PFSK-1 (cell line): ENCODE results near the gene SHISA5.

Experiments used
- FOXP2 ChIP-seq: optimal IDR thresholded peaks from 2 replicates; pipeline ENCODE3; 2011; ENCODE audit warnings: borderline replicate concordance, control low read depth, inconsistent platforms; ENCODE audit not compliant: insufficient read depth; ENCODE audit errors: extremely low read length, extremely low read depth
- POLR2AphosphoS5 ChIP-seq: IDR thresholded peaks from 2 replicates; pipeline ENCODE4 v1.6.1; 2012; ENCODE audit warnings: low read depth, mild to moderate bottlenecking, control low read depth, low read length, moderate library complexity
- REST ChIP-seq, 2 experiments: IDR thresholded peaks; 2 replicates each; pipeline versions ENCODE4 v1.6.1 to v1.8.0; 2011 to 2012; ENCODE audit warnings: low read depth in 2 of 2, low read length in 2 of 2, control low read depth in 1 of 2, inconsistent platforms in 1 of 2, mild to moderate bottlenecking in 1 of 2, moderate library complexity in 1 of 2; ENCODE audit not compliant: insufficient read depth in 1 of 2
- SIN3A ChIP-seq: IDR thresholded peaks from 2 replicates; pipeline ENCODE4 v1.6.1; 2012; ENCODE audit warnings: mild to moderate bottlenecking, low read length, moderate library complexity, borderline replicate concordance; ENCODE audit not compliant: insufficient read depth
- TAF1 ChIP-seq: IDR thresholded peaks from 2 replicates; pipeline ENCODE4 v1.6.1; 2012; ENCODE audit warnings: low read length, control low read depth, borderline replicate concordance; ENCODE audit not compliant: insufficient read depth

SHISA5 gene

GRCh38 chr3:48474619-48475018 is 29.4 kb downstream of the SHISA5 start:
- TF ChIP-seq SIN3A (no peak), POLR2AphosphoS5 (no peak), FOXP2 (no peak), REST (IDR thresholded peaks at IDR 0.05; ENCODE audit: insufficient read depth in 1 of 2, low read depth in 2 of 2, low read length in 2 of 2) (no peak), TAF1 (no peak)

GRCh38 chr3:48473617-48473952 is 30.4 kb downstream of the SHISA5 start:
- TF ChIP-seq FOXP2: no peak
- no peak for TF ChIP-seq REST (IDR thresholded peaks at IDR 0.05; ENCODE audit: insufficient read depth in 1 of 2, low read depth in 2 of 2, low read length in 2 of 2)
- TF ChIP-seq SIN3A: no peak
- no peak for TF ChIP-seq TAF1
- no peak for TF ChIP-seq POLR2AphosphoS5

- TF ChIP-seq POLR2AphosphoS5: peak; percentile 71
- TF ChIP-seq FOXP2: no peak
- no peak for TF ChIP-seq REST (IDR thresholded peaks at IDR 0.05; ENCODE audit: insufficient read depth in 1 of 2, low read depth in 2 of 2, low read length in 2 of 2)
Measured at GRCh38 chr3:48472923-48473616, 30.9 kb downstream of the SHISA5 start.

- TF ChIP-seq SIN3A: no peak
Measured at GRCh38 chr3:48472673-48472922, 31.4 kb downstream of the SHISA5 start.

GRCh38 chr3:48470286-48470685 is 33.7 kb downstream of the SHISA5 start:
- TF ChIP-seq SIN3A: no peak
- no peak for TF ChIP-seq POLR2AphosphoS5
- no peak for TF ChIP-seq REST (IDR thresholded peaks at IDR 0.05; ENCODE audit: insufficient read depth in 1 of 2, low read depth in 2 of 2, low read length in 2 of 2)
